GM19372 (cell line): Measurements from ENCODE around the gene GAS2L2.

Experiments used
- ATAC-seq: cut with Tn5 transposase; IDR thresholded peaks from one replicate; pipeline ENCODE4 v1.9.1; 2021; ENCODE audit warnings: mild to moderate bottlenecking, low read depth, moderate library complexity; ENCODE audit not compliant: unreplicated experiment

GAS2L2 gene

DNA sequence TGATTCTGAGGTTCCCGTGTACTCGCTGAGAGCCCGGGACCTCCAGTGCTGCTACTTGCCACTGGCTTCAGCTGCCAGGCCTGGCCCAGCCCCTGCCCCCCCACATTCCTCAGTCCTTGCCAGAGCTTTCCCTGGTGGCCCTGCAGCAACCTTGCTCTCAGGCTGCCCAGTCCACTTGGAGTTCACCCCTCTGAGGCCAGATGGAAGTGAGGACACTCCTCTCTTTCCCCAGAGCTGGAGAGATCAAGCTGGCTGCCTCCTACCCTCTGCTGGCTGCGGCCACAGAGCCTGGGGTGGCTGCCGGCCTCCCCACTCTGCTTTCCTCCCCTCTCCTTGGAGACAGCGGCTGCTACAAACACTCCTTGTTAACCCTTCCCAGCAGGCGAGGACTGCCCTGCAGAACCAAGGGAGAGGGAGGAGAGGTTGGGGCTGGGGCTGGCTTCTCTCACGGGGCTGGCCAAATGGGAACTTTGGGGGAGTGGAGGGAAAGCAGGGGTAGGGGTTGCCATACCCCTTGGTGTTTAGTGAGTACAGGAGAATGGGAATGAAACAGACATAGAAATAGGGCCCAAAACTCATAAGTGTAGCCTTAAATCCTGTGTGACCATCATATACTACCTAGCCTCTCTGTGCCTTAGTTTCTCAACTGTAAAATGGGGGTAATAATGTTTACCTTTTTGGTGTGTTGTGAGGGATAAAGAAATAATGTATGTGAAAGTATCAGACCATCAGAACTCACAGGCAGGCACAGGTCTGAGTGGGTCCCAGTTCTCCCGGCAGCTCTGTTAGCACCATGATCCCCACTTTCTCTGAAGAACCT lies at the start of gene GAS2L2:
Gene GAS2L2 (minus strand): TSS at position 295 of the 820 bp plus-strand sequence. CDS start 389 bp downstream, outside the sequence.
- ATAC-seq = no peak

DNA sequence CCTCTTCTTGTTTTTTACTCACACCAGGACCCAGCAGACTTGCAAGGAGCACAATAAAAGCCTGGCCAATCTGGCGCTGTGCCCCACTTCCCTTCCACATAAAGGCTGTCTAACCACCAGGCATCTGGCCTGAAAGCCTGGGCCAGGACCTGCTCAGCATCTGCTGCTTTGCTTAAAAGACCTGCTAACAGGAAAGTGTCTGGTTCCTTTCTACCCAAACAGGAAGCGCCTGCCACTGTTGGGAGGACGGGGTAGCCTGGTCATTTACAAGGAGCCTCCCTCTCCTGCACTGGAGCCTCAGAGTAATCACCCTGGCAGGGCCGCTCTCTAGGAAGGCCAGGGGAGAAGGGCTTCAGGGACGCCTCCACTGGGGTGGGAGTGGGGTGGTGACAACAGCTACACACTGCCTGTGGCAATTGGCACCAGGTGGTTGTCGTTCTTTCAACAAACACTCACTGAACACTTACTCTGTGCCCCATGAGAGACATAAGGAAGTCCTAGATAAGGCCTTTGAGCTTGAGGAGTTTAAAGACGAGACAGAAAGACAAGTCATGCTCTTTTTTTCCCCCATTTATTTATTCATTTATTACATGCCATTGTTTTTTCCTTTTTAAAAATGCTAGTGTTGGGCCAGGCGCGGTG lies 48.7 kb upstream of the GAS2L2 start:
- no peak for ATAC-seq

DNA sequence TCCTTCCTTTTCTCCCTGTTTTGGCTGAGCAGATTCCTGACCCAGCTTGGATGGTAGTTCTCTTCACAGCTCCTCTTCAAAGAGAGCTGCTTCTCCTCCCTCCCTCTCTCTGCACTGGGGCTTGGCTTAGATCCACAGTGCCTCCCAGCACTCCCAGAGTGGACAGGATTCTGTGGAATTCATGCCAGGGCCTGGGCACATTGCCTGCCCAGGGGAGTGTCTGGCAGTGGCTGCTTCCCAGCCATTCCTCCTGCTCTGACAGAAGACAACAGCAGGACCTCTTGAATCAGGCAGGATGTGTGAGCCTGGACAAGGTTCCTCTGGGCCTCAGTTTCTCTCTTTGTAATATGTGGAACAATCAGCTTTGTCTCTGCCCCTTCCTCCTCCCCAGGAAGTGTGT lies 46.9 kb upstream of the GAS2L2 start:
- ATAC-seq = no peak

DNA sequence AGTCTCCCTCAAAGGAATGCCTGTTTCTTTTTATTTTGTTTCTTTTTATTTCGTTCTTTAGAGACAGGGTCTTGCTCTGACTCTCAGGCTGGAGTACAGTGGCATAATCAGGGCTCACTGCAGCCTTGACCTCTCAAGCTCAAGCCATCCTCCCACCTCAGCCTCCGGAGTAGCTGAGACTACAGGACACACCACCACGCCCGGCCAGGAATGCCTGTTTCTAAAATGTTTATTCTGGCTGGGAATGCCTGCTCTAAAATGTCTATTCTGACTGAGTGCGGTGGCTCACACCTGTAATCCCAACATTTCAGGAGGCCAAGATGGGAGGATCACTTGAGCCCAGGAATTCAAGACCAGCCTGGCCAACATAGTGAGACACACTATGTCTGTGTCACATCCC lies 44.9 kb upstream of the GAS2L2 start:
- no peak for ATAC-seq

DNA sequence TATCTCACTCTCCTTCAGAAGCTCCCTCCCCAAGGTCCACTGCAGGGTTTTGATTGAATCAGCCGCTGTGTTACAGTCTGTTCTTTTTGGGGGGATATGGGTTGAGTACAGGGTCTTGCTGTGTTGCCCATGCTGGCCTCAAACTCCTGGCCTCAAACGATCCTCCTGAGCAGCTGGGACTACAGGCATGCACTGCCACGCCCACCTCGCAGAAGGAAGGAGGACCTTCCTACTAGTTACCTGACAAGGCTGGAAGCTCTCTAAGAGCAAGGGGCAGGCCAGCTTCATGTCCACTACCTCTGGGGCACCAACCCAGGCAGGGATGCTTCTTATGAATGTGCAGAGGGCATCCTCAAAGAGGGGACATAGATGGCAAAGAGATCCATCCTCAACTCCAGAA lies 44.3 kb upstream of the GAS2L2 start:
- no peak for ATAC-seq

DNA sequence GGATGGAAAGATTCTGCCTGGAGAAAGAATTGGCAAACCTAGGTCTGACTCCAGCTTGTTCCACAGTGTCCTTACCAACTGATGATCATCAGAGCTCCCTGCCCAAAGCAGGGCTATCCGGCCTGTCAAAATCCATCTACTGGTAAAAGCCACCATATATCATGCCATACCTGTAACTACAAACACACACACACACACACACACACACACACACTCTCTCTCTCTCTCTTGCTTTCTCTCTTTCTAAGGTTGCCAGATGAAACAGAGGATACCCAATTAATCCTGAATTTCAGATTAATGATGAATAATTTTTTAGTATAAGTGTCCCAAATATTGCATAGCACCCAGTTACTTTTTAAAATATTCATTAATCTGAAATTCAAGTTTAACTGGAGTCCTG lies 43.9 kb upstream of the GAS2L2 start:
- no peak for ATAC-seq

DNA sequence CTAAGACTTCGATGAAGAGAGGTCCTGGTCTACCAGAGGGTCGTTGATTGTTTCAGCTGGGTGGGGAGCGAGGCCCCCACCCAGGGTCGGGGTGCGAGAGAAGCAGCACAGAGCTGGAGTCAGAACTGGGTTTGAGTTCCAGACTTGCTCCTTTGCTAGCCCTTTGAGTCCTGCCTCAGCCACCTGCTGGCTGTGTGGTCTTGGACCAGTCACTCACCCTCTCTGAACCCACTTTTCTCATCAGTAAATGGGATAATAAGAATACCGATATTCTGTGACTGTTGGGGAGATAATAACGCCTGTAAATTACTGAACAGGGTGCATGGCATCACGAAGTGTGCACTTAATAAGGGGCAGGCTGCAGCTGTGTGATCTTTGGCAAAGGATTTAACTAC lies 42.8 kb upstream of the GAS2L2 start:
- no peak for ATAC-seq

DNA sequence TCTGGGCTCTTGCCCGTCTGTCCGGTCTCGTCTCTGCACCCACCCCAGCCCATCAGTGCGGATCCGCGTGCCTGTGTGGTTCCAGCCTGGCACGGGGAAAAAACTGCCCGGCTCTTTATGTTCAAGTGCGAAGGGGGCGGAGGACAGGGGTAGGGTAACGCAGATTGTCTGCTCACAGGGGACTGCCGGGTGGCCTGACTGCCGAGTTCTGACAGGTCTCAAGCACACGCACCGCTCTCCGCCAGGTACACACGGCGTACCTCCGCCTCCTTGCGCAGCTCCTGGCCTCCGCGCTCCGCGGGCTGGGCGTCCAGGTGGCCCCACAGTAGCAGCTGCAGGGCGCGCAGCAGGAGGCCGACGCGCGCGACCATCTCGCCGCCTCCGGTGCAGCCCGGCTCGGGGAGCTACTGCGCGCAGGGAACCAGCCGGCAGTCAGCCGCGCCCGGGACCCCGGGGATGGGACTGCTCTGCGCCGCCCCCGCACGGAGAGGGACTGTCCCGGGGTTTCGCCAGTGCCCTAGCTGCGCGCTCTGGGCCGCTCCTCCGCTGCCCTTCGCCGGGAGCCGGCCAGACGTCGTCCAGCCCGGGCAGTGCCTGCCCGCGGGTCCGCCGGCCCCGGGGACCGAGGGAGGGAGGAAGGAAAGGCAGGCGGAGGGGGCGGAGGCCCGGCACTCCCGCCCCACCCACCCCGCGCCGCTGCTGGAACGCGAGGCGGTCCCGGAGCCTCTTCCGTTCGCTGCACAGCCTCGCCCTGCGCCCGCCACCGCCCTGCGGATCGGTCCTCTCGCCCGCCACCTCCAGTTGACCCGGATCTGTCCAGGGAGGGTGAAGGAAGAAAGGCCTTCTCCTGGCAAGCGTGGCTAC lies 42.2 kb upstream of the GAS2L2 start, which contains the start of gene MMP28:
Gene MMP28 (minus strand): TSS at position 635 of the 864 bp plus-strand sequence. CDS start 264 bp downstream, at position 371.
- ATAC-seq = no peak

DNA sequence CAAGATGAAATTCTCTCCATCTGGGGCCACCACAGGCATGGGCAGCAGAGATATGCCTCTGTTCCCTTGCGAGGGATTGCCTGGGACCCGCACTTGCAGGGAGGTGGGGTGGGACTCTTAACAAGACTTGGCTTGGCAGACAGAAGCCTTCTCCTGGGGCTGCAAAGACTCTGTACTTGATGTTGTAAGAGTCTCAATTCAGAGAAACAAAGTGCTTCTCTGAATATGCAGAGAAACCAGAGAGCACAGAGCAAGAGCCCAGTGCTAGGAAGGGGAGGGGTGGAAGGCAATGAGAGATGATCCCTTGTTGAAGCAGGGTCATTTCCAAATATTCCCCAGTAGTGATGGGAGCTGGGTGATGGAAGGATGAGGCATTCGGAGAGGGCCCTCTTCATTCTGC lies 40.2 kb upstream of the GAS2L2 start:
- ATAC-seq = no peak

DNA sequence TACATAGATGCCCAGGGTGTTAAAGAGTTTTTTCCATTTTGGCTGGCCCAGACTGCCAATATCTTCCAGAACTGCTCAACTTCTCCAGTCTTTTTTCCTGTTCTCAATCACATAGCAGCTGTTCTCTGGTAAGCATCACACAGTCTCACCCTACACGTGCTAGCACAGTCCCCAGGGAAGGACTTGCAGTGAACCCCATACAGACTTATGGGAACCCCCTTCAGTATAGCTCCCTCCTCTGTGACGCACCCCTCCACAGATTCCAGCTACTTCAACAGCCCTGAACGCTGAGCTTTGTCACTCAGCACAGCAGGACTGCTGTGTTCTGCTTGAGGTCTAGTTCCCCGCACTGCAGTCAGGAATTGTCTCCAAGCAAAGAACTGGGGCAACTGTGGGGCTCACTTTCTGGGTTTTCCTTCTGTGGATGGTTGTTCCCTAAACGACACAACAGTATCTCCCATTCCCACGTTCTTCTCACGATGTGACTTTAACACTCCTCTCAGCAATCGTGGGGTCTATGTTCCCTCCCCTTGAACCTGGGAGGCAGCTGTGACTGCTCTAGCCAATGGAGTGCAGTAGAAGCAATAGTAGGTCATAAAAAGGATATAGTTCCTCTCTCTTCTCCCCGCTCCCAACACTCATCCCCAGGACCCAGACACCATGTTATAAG lies 38.8 kb upstream of the GAS2L2 start:
- no peak for ATAC-seq

DNA sequence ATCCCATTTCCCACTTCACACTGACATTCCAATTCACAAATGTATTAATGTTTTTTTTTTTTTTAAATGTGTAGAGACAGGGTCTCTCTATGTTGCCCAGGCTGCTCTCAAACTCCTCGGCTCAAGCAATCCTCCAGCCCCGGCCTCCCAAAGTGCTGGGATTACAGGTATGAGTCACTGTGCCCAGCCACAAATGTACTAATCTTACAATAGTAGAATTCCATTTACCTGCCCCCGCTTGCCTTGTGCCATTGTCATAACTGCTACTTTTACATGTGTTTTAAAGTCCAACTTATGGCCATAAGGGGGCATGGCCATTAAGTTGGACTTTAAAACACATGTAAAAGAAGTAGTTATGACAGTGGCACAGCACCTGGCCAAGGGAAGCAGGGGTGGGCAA lies 37.8 kb upstream of the GAS2L2 start:
- no peak for ATAC-seq

DNA sequence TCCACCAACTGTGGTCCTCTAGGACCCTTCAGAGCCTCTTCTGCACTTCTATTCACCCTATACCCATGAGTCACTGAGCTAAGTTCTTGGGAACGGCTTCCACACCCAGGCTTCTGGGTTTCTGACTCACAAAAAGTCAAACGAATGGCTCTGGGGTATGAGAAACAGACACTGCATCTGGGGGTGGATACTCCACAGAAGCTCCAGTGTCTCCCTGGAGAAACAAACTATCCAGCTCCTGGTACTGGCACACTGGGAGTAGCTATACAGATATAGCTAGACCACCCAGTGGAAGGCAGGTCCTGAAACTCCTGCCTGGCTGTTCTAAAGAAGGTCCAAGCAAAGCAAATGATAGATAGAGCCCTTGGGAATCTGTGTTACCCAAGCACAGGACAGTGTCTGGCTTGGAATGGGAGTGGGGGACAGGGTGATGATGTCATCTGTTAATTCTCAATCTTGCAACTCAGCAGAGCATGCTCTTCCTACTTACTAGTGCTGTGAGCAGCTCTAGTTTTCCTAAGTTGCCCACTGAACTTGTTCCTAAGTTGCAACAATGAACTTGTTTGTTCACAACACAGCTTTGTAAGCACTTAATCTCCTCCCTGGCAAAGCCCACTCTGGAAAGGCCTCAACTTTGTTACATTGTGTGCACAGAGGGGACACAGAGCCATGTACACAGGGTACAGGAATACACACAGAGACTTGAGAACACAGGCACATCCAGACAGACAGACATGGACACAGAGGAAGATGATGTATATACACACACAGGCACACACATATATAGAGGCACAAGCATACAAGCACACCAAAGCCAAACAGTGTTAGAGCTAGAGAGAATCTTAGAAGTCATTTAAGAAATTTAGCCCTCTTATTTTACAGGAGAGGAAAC lies 35.7 kb upstream of the GAS2L2 start:
- ATAC-seq = no peak

DNA sequence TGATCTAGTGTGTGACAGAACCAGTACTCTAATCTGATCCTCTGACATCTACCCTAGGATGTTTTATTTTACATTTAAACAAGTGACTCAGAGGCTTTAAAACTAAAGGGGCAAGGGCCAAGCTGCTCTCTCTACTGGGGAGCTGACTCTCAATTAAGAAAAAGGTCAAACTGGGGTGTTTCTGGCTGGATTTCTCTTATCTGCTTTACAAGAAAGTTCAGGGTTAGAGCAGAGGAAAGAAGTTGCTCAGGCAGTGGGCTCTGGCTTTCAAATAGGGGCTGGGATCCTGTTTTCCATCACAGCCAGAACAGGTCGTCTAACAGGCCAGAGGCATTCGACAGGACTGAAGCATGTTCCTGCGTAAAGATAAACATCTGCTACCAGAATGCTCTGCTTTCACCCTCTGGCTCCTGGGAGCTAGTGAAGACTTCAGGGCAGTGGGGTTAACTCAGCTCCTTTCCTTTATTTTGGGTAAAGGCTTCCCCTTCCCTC lies 33.9 kb upstream of the GAS2L2 start:
- no peak for ATAC-seq

DNA sequence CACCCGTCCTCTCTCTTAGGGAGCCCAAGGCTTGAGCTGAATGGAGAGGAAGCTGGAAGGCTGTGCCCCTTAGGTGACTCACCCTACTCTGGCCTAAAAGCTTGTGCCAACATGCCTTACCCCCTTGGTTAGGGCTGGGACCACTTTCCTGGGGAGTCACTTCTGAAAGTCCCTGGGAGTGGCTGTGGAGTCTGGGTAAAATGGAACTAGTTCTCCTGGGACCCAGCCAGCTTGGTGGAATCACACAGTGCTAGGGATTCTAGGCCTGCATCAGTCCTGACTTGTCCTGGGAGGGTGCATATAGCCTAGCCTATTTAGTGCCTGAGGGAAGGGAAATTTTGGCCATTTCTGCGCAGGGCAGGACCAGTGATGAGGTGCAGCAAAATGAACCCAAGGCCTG lies 31.9 kb upstream of the GAS2L2 start:
- no peak for ATAC-seq

DNA sequence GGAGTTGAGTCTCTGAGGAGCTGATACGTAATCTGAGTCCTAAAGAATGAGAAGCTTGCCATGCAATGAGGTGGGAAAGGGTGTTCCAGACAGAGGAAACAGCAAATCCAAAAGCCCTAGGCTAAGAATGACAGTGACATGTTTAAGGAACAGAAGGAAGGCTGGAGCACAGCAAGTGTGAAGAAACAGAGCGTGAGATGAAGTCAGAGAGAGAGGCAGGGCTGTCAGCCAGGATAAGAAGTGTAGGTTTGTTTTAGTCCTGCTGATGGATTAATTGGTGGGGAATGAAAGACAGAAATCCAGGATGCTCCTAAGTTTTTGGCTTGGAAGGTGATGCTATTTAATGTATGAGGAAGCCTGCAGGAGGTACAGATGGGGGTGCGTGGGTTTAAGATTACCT lies 27.9 kb upstream of the GAS2L2 start:
- ATAC-seq = no peak

DNA sequence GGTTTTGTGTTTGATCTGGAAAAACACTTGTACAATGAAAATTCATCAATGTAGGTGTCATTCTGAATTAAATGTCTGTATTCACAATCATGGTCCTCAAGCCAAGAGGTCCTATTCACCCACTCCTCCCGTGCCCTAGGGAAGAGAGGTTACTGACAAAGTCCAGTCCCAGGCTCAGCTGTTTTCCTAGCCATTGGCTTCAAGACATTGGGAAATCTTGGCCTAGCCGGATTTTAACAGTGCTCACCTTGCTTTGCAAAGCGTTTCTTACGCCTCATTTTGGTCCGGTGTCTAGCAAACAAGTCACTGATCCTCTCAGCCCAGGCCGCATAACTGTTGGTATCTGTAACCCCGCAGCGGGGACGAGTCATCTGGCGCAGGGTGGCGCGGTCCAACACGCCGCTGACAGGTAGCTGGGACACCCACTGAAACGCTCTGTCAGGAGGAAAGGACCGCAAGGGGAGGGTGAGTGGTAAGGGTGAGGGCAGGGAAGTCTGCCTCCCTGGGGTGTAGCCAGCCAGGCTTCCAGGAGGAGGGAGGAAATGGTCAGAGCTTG lies 25.7 kb upstream of the GAS2L2 start:
- no peak for ATAC-seq

DNA sequence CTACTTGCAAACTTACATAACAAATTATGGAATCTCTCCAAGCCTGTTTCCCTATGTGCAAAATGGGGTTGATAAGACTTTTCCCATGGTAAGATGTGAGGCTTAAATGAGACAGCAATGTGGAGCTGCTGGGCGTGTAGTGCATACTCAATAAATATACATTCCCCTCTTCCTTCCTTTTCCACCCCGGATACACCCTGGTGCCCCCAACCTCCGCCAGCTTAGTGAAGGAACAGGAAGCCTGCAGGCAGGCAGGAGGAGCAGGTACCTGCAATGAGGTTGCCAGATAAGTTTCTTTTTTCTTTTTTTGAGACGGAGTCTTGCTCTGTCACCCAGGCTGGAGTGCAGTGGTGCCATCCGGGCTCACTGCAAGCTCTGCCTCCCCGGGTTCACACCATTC lies 22.5 kb upstream of the GAS2L2 start:
- no peak for ATAC-seq

DNA sequence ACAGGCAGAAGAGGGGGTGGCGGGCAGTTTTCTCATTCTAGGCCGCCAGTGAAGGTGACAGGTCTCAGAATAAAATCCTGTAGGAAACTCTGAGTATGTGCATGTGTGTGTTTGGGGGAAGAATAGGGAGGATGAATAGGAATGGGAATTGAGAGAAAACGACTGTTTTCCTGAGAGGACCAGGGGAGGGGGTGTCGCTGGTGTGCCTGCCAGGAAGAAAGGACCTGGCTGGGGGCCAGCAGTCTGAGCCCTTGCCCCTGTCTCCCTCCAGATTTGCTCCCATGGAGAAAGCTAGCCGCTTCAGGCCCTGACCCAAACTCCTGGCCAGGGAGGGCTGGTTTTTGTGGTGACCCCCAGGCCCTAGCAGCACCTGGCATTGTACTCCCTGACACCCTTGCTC lies 22.0 kb upstream of the GAS2L2 start:
- no peak for ATAC-seq

DNA sequence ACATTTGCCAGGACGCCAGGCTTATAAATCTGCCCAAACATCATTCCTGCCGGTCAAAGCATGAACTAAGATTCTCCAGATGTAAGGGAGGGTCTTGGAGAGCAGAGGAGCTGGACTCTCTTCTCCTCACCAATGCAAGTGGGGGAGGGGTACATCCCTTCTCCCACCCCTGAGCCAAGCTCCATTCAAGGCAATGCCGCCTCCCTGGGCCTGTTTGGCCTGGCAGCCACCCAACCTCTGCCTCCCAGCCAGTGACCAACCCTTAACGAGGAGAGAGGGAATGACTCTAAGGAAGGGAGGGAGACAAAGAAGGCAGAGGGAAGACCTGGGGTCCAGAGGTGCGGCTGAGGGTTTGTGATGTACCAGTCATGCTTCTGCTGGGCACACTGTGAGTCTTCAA lies 21.5 kb upstream of the GAS2L2 start:
- ATAC-seq = no peak
